ENCODE measurements around the gene ARHGEF10L.

ARHGEF10L gene

GRCh38 chr1:17671314-17671705, 131.8 kb downstream of the ARHGEF10L start:
- ChIA-PET CTCF (no interaction called here), POLR2A (ENCODE audit: low non-redundant PET) (no interaction called here)
- TF ChIP-seq CTCF (conservative IDR thresholded peaks at IDR 0.05; ENCODE audit: low read depth): no peak
- no peak for DNase-seq (ENCODE audit: low spot score)
- no peak overlapping the region for H3K27ac ChIP-seq

- no peak for DNase-seq (ENCODE audit: low spot score)
- no peak for TF ChIP-seq CTCF (conservative IDR thresholded peaks at IDR 0.05; ENCODE audit: low read depth)
- H3K27ac ChIP-seq: no peak overlapping the region
- CTCF ChIA-PET: no interaction called here
- POLR2A ChIA-PET (ENCODE audit: low non-redundant PET): no interaction called here
Measured at GRCh38 chr1:17671741-17672140, 132.2 kb downstream of the ARHGEF10L start.

GRCh38 chr1:17672226-17672625, 132.7 kb downstream of the ARHGEF10L start:
- no peak overlapping the region for H3K27ac ChIP-seq
- DNase-seq (ENCODE audit: low spot score): no peak
- no peak for TF ChIP-seq CTCF (conservative IDR thresholded peaks at IDR 0.05; ENCODE audit: low read depth)
- ChIA-PET CTCF (no interaction called here), POLR2A (ENCODE audit: low non-redundant PET) (no interaction called here)

GRCh38 chr1:17673329-17674072, 134.0 kb downstream of the ARHGEF10L start:
- TF ChIP-seq CTCF (conservative IDR thresholded peaks at IDR 0.05; ENCODE audit: low read depth): no peak
- ChIA-PET POLR2A (ENCODE audit: low non-redundant PET) (no interaction called here), CTCF (interaction anchor here (1.0 kb wide), 1 partner anchor 12 kb away, joined by 5 read pairs; no protein-coding TSS in a partner anchor)
- H3K27ac ChIP-seq: no peak overlapping the region
- DNase-seq (ENCODE audit: low spot score): no peak

GRCh38 chr1:17674726-17675500, 135.4 kb downstream of the ARHGEF10L start:
- POLR2A ChIA-PET (ENCODE audit: low non-redundant PET): no interaction called here
- no peak overlapping the region for H3K27ac ChIP-seq
- CTCF ChIA-PET: interaction anchor here (0.6 kb wide), 2 partner anchors 66 to 265 kb away, joined by 3 read pairs; no protein-coding TSS in a partner anchor
- no peak for DNase-seq (ENCODE audit: low spot score)
- TF ChIP-seq CTCF (conservative IDR thresholded peaks at IDR 0.05; ENCODE audit: low read depth): no peak

- H3K27ac ChIP-seq: no peak overlapping the region
- ChIA-PET POLR2A (ENCODE audit: low non-redundant PET) (no interaction called here), CTCF (no interaction called here)
- no peak for TF ChIP-seq CTCF (conservative IDR thresholded peaks at IDR 0.05; ENCODE audit: low read depth)
- DNase-seq (ENCODE audit: low spot score): no peak
Measured at GRCh38 chr1:17675744-17676143, 136.2 kb downstream of the ARHGEF10L start.
